Prostate gland (tissue), 2 donors: ENCODE results near the gene GULP1.

ENCODE experiments used
- CTCF ChIP-seq, 4 experiments: fragments of 200-600 bp in 2 of 4; fragments of 450-650 bp in 2 of 4; sonication (generic) in 2 of 4; IDR thresholded peaks; 1 replicate in 3 of 4; 2 replicates in 1 of 4; pipeline ENCODE4 v1.5.1; 2016 to 2019; ENCODE audit warnings: antibody characterized with exemption in 4 of 4, mild to moderate bottlenecking in 2 of 4, moderate library complexity in 2 of 4
- POLR2AphosphoS5 ChIP-seq: sonication (generic); formaldehyde crosslinking; IDR thresholded peaks from one replicate; pipeline ENCODE4 v1.6.1; 2017; ENCODE audit warnings: antibody characterized with exemption

GRCh38 chr2:188308483-188308882, 16.8 kb downstream of the GULP1 start:
- TF ChIP-seq CTCF (IDR thresholded peaks at IDR 0.05), result no peak
- no peak for TF ChIP-seq POLR2AphosphoS5
